HCT116 (cell line): Measurements from ENCODE around the gene MMP21. TPM values are rescaled to one million over a fixed set of nuclear protein-coding genes. Genes with fewer than 3 reads are reported as not detected.

Experiments used
- ATAC-seq: fragments of 200-7000 bp; cut with Tn5 transposase; 2 replicates; pipeline ENCODE4 v1.9.1; 2020; ENCODE audit warnings: mild to moderate bottlenecking, moderate library complexity
- BruUV-seq: library from RNA; stranded (reverse); fragments of 400-500 nt; replicated peaks from 2 replicates; lab custom pipeline; 2021; lab: Mats Ljungman, UMichigan
- CTCF ChIA-PET: fragments of 300-600 bp; sonication (Branson Sonifier 250); formaldehyde crosslinking; loops from one replicate; lab custom pipeline; 2021; ENCODE audit warnings: antibody characterized with exemption; lab: Charles Lee
- POLR2A ChIA-PET: fragments of 300-600, 350-600 bp; sonication (Branson Sonifier 250); formaldehyde crosslinking; loops from one replicate; lab custom pipeline; 2021; ENCODE audit warnings: antibody characterized with exemption; lab: Charles Lee
- RAD21 ChIA-PET, 2 experiments: fragments of 300-600 bp; sonication (Branson Sonifier 250); formaldehyde crosslinking; loops; one replicate each; lab custom pipeline; 2023; ENCODE audit warnings: low total read pairs in 2 of 2; ENCODE audit not compliant: uncharacterized antibody in 2 of 2, unreplicated experiment in 2 of 2, low non-redundant PET in 1 of 2; lab: Charles Lee
- DNase-seq: peaks from one replicate; pipeline ENCODE4 v3.0.0-alpha.2; 2010; ENCODE audit warnings: low read depth, low spot score
- H2AFZ ChIP-seq: fragments of 200-600 bp; shearing (Covaris generic), sonication (generic); 2 replicates; pipeline ENCODE4 v1.6.1; 2017; ENCODE audit warnings: low read depth, mixed run types, mixed read lengths, antibody characterized with exemption, low read length; ENCODE audit not compliant: poor library complexity, severe bottlenecking
- H3K27ac ChIP-seq: 2 replicates; pipeline ENCODE4 v1.5.1; 2012; ENCODE audit warnings: low read depth, low read length
- H3K27me3 ChIP-seq: fragments of 200-600 bp; sonication (generic); 2 replicates; pipeline ENCODE4 v1.6.1; 2016; ENCODE audit warnings: mixed run types, low read length, mixed read lengths; ENCODE audit not compliant: insufficient read depth
- H3K36me3 ChIP-seq, 2 experiments: fragments of 200-500 bp in 1 of 2; fragments of 200-600 bp in 1 of 2; sonication (Bioruptor generic) in 1 of 2; sonication (generic) in 1 of 2; 2 replicates each; pipeline versions ENCODE4 v1.5.1 to v1.6.1; 2014 to 2016; ENCODE audit warnings: low read length in 2 of 2, inconsistent platforms in 1 of 2, mixed read lengths in 1 of 2, mixed run types in 1 of 2; ENCODE audit not compliant: insufficient read depth in 2 of 2, control insufficient read depth in 1 of 2
- H3K4me1 ChIP-seq, 2 experiments: fragments of 200-600 bp in 1 of 2; sonication (generic) in 1 of 2; 2 replicates each; pipeline versions ENCODE4 v1.5.1 to v1.6.1; 2012 to 2017; ENCODE audit warnings: low read length in 2 of 2, inconsistent platforms in 1 of 2, mild to moderate bottlenecking in 1 of 2, mixed read lengths in 1 of 2, mixed run types in 1 of 2, moderate library complexity in 1 of 2; ENCODE audit not compliant: insufficient read depth in 2 of 2, control insufficient read depth in 1 of 2
- H3K4me2 ChIP-seq: fragments of 200-600 bp; sonication (generic); 2 replicates; pipeline ENCODE4 v1.6.1; 2017; ENCODE audit warnings: mixed run types, low read length, mixed read lengths
- H3K4me3 ChIP-seq, 2 experiments: fragments of 200-600 bp in 1 of 2; sonication (generic) in 1 of 2; replicated peaks in 1 of 2; 2 replicates each; pipeline ENCODE4 v1.5.1; 2011 to 2016; ENCODE audit warnings: low read length in 2 of 2, control low read depth in 1 of 2, low read depth in 1 of 2, mild to moderate bottlenecking in 1 of 2, mixed read lengths in 1 of 2, mixed run types in 1 of 2
- H3K79me2 ChIP-seq: fragments of 200-600 bp; sonication (generic); 2 replicates; pipeline ENCODE4 v1.6.1; 2017; ENCODE audit warnings: mild to moderate bottlenecking, mixed run types, low read length, moderate library complexity, mixed read lengths; ENCODE audit not compliant: insufficient read depth
- H3K9ac ChIP-seq: fragments of 200-600 bp; sonication (generic); 2 replicates; pipeline ENCODE4 v1.6.1; 2016; ENCODE audit warnings: low read length, mixed read lengths
- H3K9me2 ChIP-seq: fragments of 200-600 bp; sonication (generic), shearing (Covaris generic); 2 replicates; pipeline ENCODE4 v1.6.1; 2017; ENCODE audit warnings: mixed run types, mild to moderate bottlenecking, moderate library complexity; ENCODE audit not compliant: insufficient read depth
- H3K9me3 ChIP-seq, 2 experiments: fragments of 200-500 bp in 1 of 2; fragments of 200-600 bp in 1 of 2; sonication (Bioruptor generic) in 1 of 2; sonication (generic) in 1 of 2; 2 replicates each; pipeline ENCODE4 v1.6.1; 2014 to 2017; ENCODE audit warnings: low read length in 2 of 2, mixed read lengths in 2 of 2, inconsistent platforms in 1 of 2, low read depth in 1 of 2, mild to moderate bottlenecking in 1 of 2, mixed run types in 1 of 2, moderate library complexity in 1 of 2; ENCODE audit not compliant: control insufficient read depth in 1 of 2, insufficient read depth in 1 of 2
- H4K20me1 ChIP-seq: fragments of 200-600 bp; sonication (generic), shearing (Covaris generic); 2 replicates; pipeline ENCODE4 v1.6.1; 2017; ENCODE audit warnings: mixed run types, mild to moderate bottlenecking, moderate library complexity; ENCODE audit not compliant: insufficient read depth
- CBX3 ChIP-seq: IDR thresholded peaks from 2 replicates; pipeline ENCODE4 v1.6.1; 2012; ENCODE audit warnings: low read depth
- CEBPB ChIP-seq: IDR thresholded peaks from 2 replicates; pipeline ENCODE4 v1.6.1; 2012; ENCODE audit warnings: low read depth
- EGR1 ChIP-seq: IDR thresholded peaks from 2 replicates; pipeline ENCODE4 v1.6.1; 2012; ENCODE audit warnings: low read depth
- ELF1 ChIP-seq: IDR thresholded peaks from 2 replicates; pipeline ENCODE4 v1.6.1; 2012; ENCODE audit warnings: low read depth, borderline replicate concordance
- EZH2 ChIP-seq: fragments of 200-600 bp; sonication (generic); IDR thresholded peaks from 2 replicates; pipeline ENCODE4 v1.6.1; 2017; ENCODE audit warnings: antibody characterized with exemption, mixed run types
- EZH2phosphoT487 ChIP-seq: fragments of 200-600 bp; IDR thresholded peaks from 2 replicates; pipeline ENCODE4 v1.6.1; 2018; ENCODE audit warnings: antibody characterized with exemption, borderline replicate concordance
- FOSL1 ChIP-seq: IDR thresholded peaks from 2 replicates; pipeline ENCODE4 v1.6.1; 2012; ENCODE audit warnings: low read depth
- JUND ChIP-seq: IDR thresholded peaks from 2 replicates; pipeline ENCODE4 v1.6.1; 2012
- POLR2A ChIP-seq: IDR thresholded peaks from 2 replicates; pipeline ENCODE4 v1.7.0; 2011; ENCODE audit warnings: borderline replicate concordance; ENCODE audit not compliant: insufficient read depth, insufficient read length; ENCODE audit errors: extremely low read depth
- POLR2AphosphoS5 ChIP-seq: IDR thresholded peaks from 2 replicates; pipeline ENCODE4 v1.6.1; 2011; ENCODE audit warnings: mild to moderate bottlenecking, low read depth, low read length, moderate library complexity
- RAD21 ChIP-seq: IDR thresholded peaks from 2 replicates; pipeline ENCODE4 v1.6.1; 2012; ENCODE audit warnings: low read depth, mild to moderate bottlenecking
- SIN3A ChIP-seq: IDR thresholded peaks from 2 replicates; pipeline ENCODE4 v1.6.1; 2012; ENCODE audit warnings: low read depth
- SP1 ChIP-seq: IDR thresholded peaks from 2 replicates; pipeline ENCODE4 v1.6.1; 2012; ENCODE audit warnings: low read depth
- SRF ChIP-seq: IDR thresholded peaks from 2 replicates; pipeline ENCODE4 v1.6.1; 2012; ENCODE audit warnings: low read depth
- TCF7L2 ChIP-seq: IDR thresholded peaks from 2 replicates; pipeline ENCODE4 v1.7.0; 2011; ENCODE audit warnings: borderline replicate concordance, inconsistent platforms; ENCODE audit not compliant: insufficient read depth, insufficient read length; ENCODE audit errors: extremely low read depth
- YY1 ChIP-seq: IDR thresholded peaks from 2 replicates; pipeline ENCODE4 v1.6.1; 2011; ENCODE audit warnings: low read length, low read depth, moderate library complexity, mild to moderate bottlenecking; ENCODE audit not compliant: insufficient replicate concordance; ENCODE audit errors: extremely low read depth
- ZFX ChIP-seq: fragments of 450-650 bp; IDR thresholded peaks from 2 replicates; pipeline ENCODE4 v1.6.1; 2017
- ZNF274 ChIP-seq: fragments of 200-500 bp; sonication (Bioruptor generic); IDR thresholded peaks from 2 replicates; pipeline ENCODE4 v1.6.1; 2014; ENCODE audit warnings: mild to moderate bottlenecking, low read depth, low read length, inconsistent platforms
- intact Hi-C: fragments of 100-400 bp; cut with micrococcal nuclease; formaldehyde crosslinking; loops from 2 replicates; pipeline ENCODE4 v1.10.0; 2022
- total RNA-seq: library from RNA; stranded (reverse); gene quantifications from one replicate; pipeline ENCODE4 v1.2.1, GENCODE V29; 2021; ENCODE audit not compliant: unreplicated experiment
- TF ChIP-seq, protein P1 (sequence below): IDR thresholded peaks from 2 replicates; pipeline ENCODE4 v1.6.1; 2012
- TF ChIP-seq, protein P2 (sequence below): IDR thresholded peaks from 2 replicates; pipeline ENCODE4 v1.6.1; 2011; ENCODE audit warnings: mild to moderate bottlenecking, low read length, moderate library complexity; ENCODE audit not compliant: insufficient replicate concordance; ENCODE audit errors: extremely low read depth
- TF ChIP-seq, protein P3 (sequence below), 3 experiments: fragments of 200-600 bp in 1 of 3; sonication (generic) in 1 of 3; IDR thresholded peaks in 2 of 3; conservative IDR thresholded peaks in 1 of 3; 2 replicates each; pipeline ENCODE4 v1.5.1; 2012 to 2017; ENCODE audit warnings: low read depth in 2 of 3, low read length in 2 of 3, antibody characterized with exemption in 1 of 3, borderline replicate concordance in 1 of 3, control low read depth in 1 of 3, mild to moderate bottlenecking in 1 of 3, mixed read lengths in 1 of 3, mixed run types in 1 of 3, moderate library complexity in 1 of 3; ENCODE audit not compliant: insufficient read depth in 1 of 3
- TF ChIP-seq, protein P4 (sequence below): IDR thresholded peaks from 2 replicates; pipeline ENCODE4 v1.6.1; 2012

The MMP21 gene
- total RNA-seq, 1 experiment from 2014 or later, result not detected

DNA sequence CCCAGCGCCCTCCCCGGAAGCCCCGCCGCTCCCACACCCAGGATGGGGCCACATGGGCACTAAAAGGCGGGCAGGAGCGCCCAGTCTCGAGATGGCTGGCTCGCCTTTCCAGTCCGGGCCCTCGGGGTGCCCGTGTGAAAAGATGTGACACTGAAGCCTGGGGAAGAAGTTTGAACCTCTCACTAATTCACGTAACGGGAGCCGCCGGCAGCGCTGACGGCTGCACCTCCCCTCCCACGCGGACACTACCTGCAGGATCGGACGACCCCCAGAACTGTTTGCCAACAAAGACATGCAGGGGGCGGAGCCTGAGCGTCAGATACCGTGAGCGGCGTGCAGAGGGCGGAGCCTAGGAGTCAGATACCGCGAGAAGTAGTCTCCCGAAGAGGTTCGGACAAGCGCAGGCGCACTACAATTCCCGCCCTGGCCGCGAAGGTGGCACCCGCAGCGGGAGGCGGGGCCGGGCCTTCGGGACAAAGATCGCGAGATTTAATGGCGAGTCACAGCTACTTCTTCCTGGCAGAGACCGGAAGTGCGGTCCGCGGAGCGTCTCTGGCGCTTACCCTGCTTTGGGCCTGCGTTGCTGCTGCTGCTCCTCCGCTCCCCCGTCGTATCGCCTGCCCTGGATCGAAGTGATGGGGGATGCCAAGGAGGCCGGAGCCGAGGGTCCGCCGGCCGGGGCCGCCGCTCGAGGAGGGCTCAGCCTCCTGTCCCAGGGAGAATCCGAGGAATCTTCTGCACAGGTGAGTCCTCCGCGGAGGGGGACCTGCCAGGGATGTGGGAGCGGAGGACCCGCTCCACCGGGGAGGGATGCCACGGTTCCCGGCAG, 56.2 kb downstream of the MMP21 start, which contains the start of gene EDRF1:
Gene EDRF1, plus strand, starts transcription at position 537 of the 829 bp plus-strand sequence. Its CDS starts 99 bp downstream, at position 636.
- Histone ChIP-seq H3K27ac (peak within 1 kb of the TSS; percentile 78), H3K4me2 (peak within 1 kb of the TSS; percentile 86), H3K27me3 (no peaks in the 10 kb centered on the region), H3K79me2 (peaks cover 44% of the 10 kb centered on the region), H3K4me1 (peaks cover 12 to 20% of the 10 kb centered on the region in 2 experiments), H3K9me3 (no peaks in the 10 kb centered on the region), H3K36me3 (peaks cover 31 to 34% of the 10 kb centered on the region in 2 experiments), H4K20me1 (no peaks in the 10 kb centered on the region), H2AFZ (peak within 1 kb of the TSS; percentile 58), H3K9me2 (no peaks in the 10 kb centered on the region), H3K4me3 (peak within 1 kb of the TSS; percentile 87 to 99), H3K9ac (peak within 1 kb of the TSS; percentile 85)
- POLR2A ChIA-PET, result interaction anchor here (0.9 to 1.3 kb wide), 5 partner anchors 10 to 57 kb away, joined by 4 to 9 read pairs (median 4); no protein-coding TSS in a partner anchor
- ATAC-seq, result peak; percentile 97
- CTCF ChIA-PET, result interaction anchor here (1.0 kb wide), 1 partner anchor 671 kb away, joined by 3 read pairs; no protein-coding TSS in a partner anchor
- BruUV-seq, result no TSS peak
- RAD21 ChIA-PET, result no interaction called here
- peak; percentile 99 for DNase-seq
- intact Hi-C loops, result loop anchor here (1.0 to 5.0 kb wide), 3 partner anchors 57 to 197 kb away; partner anchors contain the start of gene FANK1
- TF ChIP-seq ZFX (peak; percentile 93), ELF1 (peak; percentile 84), RAD21 (no peak; the same call in 1 of the 2 replicates), EZH2 (no peak), EZH2phosphoT487 (no peak), ZNF274 (no peak), JUND (no peak; the same call in 1 of the 2 replicates), TCF7L2 (peak; percentile 37), SIN3A (peak; percentile 98), EGR1 (0 out of 2 replicates have a peak, but pooled peaks have one; percentile 36), CBX3 (no peak), SP1 (peak; percentile 77; the same call in 1 of the 2 replicates), YY1 (peak; percentile 64), POLR2AphosphoS5 (peak; percentile 99), CEBPB (no peak), SRF (peak; percentile 15; the same call in 1 of the 2 replicates), FOSL1 (no peak), POLR2A (peak; percentile 97)
- TF ChIP-seq, protein P1, sequence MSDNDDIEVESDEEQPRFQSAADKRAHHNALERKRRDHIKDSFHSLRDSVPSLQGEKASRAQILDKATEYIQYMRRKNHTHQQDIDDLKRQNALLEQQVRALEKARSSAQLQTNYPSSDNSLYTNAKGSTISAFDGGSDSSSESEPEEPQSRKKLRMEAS, result peak; percentile 92
- TF ChIP-seq, protein P2, sequence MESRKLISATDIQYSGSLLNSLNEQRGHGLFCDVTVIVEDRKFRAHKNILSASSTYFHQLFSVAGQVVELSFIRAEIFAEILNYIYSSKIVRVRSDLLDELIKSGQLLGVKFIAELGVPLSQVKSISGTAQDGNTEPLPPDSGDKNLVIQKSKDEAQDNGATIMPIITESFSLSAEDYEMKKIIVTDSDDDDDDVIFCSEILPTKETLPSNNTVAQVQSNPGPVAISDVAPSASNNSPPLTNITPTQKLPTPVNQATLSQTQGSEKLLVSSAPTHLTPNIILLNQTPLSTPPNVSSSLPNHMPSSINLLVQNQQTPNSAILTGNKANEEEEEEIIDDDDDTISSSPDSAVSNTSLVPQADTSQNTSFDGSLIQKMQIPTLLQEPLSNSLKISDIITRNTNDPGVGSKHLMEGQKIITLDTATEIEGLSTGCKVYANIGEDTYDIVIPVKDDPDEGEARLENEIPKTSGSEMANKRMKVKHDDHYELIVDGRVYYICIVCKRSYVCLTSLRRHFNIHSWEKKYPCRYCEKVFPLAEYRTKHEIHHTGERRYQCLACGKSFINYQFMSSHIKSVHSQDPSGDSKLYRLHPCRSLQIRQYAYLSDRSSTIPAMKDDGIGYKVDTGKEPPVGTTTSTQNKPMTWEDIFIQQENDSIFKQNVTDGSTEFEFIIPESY, result peak; percentile 98
- TF ChIP-seq, protein P3, sequence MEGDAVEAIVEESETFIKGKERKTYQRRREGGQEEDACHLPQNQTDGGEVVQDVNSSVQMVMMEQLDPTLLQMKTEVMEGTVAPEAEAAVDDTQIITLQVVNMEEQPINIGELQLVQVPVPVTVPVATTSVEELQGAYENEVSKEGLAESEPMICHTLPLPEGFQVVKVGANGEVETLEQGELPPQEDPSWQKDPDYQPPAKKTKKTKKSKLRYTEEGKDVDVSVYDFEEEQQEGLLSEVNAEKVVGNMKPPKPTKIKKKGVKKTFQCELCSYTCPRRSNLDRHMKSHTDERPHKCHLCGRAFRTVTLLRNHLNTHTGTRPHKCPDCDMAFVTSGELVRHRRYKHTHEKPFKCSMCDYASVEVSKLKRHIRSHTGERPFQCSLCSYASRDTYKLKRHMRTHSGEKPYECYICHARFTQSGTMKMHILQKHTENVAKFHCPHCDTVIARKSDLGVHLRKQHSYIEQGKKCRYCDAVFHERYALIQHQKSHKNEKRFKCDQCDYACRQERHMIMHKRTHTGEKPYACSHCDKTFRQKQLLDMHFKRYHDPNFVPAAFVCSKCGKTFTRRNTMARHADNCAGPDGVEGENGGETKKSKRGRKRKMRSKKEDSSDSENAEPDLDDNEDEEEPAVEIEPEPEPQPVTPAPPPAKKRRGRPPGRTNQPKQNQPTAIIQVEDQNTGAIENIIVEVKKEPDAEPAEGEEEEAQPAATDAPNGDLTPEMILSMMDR (IDR thresholded peaks at IDR 0.05 in 2 of 3, conservative IDR thresholded peaks at IDR 0.05 in 1 of 3; ENCODE audit: borderline replicate concordance in 1 of 3, insufficient read depth in 1 of 3, low read depth in 2 of 3, low read length in 2 of 3), result no peak
- TF ChIP-seq, protein P4, sequence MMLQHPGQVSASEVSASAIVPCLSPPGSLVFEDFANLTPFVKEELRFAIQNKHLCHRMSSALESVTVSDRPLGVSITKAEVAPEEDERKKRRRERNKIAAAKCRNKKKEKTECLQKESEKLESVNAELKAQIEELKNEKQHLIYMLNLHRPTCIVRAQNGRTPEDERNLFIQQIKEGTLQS, result no peak
